Endodermal cell (in vitro differentiated cells): ENCODE measurements around the gene ACAD11. TPM values are rescaled to one million over a fixed set of nuclear protein-coding genes. Genes with fewer than 3 reads are reported as not detected.
"Not testable (repeated sequence)": the region's sequence is repeated elsewhere in the genome, so short reads cannot be mapped to it uniquely, and the experiment has no call there.

Experiments used
- DNase-seq: peaks from one replicate; pipeline ENCODE4 v3.0.0-alpha.2; 2017
- H3K27ac ChIP-seq: 2 replicates; pipeline ENCODE4 v1.5.1; 2013; ENCODE audit warnings: mild to moderate bottlenecking, low read depth, low read length, moderate library complexity
- H3K27me3 ChIP-seq: 2 replicates; pipeline ENCODE4 v1.6.1; 2013; ENCODE audit warnings: mild to moderate bottlenecking, low read length, moderate library complexity; ENCODE audit not compliant: insufficient read depth, control insufficient read depth, poor library complexity, severe bottlenecking
- H3K36me3 ChIP-seq: 2 replicates; pipeline ENCODE4 v1.7.0; 2013; ENCODE audit warnings: mild to moderate bottlenecking, low read length, moderate library complexity; ENCODE audit not compliant: control insufficient read depth, insufficient read depth
- H3K4me1 ChIP-seq: one replicate; pipeline ENCODE4 v1.7.0; 2013; ENCODE audit warnings: low read length; ENCODE audit not compliant: control insufficient read depth, insufficient read depth
- H3K4me3 ChIP-seq: 2 replicates; pipeline ENCODE4 v1.5.1; 2013; ENCODE audit warnings: mild to moderate bottlenecking, low read length, moderate library complexity
- H3K9ac ChIP-seq: 2 replicates; pipeline ENCODE4 v1.6.1; 2013; ENCODE audit warnings: mild to moderate bottlenecking, low read length, moderate library complexity; ENCODE audit not compliant: poor library complexity, severe bottlenecking; ENCODE audit errors: extremely low read depth
- H3K9me3 ChIP-seq: 2 replicates; pipeline ENCODE4 v1.6.1; 2013; ENCODE audit warnings: mild to moderate bottlenecking, low read length, moderate library complexity; ENCODE audit not compliant: control insufficient read depth
- H3K27ac Mint-ChIP-seq: 2 replicates; pipeline ENCODE4 v1.8.0; 2020; ENCODE audit warnings: mixed read lengths
- H3K27me3 Mint-ChIP-seq: 2 replicates; pipeline ENCODE4 v1.8.0; 2021; ENCODE audit warnings: mild to moderate bottlenecking, mixed read lengths; ENCODE audit not compliant: insufficient read depth
- H3K36me3 Mint-ChIP-seq: 2 replicates; pipeline ENCODE4 v1.8.0; 2020; ENCODE audit warnings: low read depth, mixed read lengths
- H3K4me1 Mint-ChIP-seq: 2 replicates; pipeline ENCODE4 v1.8.0; 2020; ENCODE audit warnings: mixed read lengths
- H3K4me3 Mint-ChIP-seq: 2 replicates; pipeline ENCODE4 v1.8.0; 2020; ENCODE audit warnings: mild to moderate bottlenecking, moderate library complexity, mixed read lengths
- H3K9me3 Mint-ChIP-seq: 2 replicates; pipeline ENCODE4 v1.8.0; 2020; ENCODE audit warnings: mild to moderate bottlenecking, mixed read lengths
- WGBS, 2 experiments: methylation state at CpG; one replicate each; pipeline versions ENCODE4 v1.1.5 to v1.1.7; 2013; ENCODE audit warnings: missing lambda C conversion rate in 2 of 2, mixed read lengths in 1 of 2; ENCODE audit not compliant: insufficient coverage in 1 of 2, insufficient read length in 1 of 2; 5-methylcytosine and 5-hydroxymethylcytosine counted together
- total RNA-seq, 2 donors: library from RNA; stranded (reverse); fragmentation: NEBNext Ultra II Directional in 1 of 2; extraction: Animal tissue kit (Norgen Biotek cat#: 25700) in 1 of 2; gene quantifications; 2 replicates in 1 of 2; 3 replicates in 1 of 2; pipeline ENCODE4 v1.2.1, GENCODE V29; 2021
- TF ChIP-seq, protein P1 (sequence below): fragments of 200-600 bp; sonication (generic); conservative IDR thresholded peaks from 2 replicates; pipeline ENCODE4 v1.5.0; 2021; ENCODE audit warnings: antibody characterized with exemption, mild to moderate bottlenecking

The ACAD11 gene
- total RNA-seq, 2 donors from 2014 or later = 21.4 to 22.8 TPM

DNA sequence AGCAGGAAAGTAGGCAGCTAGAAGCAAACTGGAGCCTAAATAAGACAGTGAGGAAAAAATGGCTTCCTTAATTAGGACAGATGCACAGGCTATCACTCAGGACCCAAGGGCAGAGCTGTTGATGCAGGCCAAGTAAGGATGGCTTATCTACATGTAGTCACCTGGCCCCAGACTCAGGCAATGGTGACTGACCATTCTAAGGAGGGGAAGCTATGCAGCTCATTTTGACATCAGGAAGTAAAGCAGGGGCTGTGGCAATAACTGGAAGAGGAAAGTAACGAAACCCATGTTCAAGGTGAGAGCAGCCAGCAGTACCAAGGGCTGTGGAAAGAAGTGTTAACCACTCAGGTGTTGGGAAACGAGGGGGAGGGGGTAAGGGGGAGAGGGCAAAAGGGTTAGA is 16.2 kb downstream of the ACAD11 start:
- Histone ChIP-seq H3K27me3 (no peaks in the 10 kb centered on the region), H3K27ac (no peak overlapping the region), H3K9me3 (peaks cover 19% of the 10 kb centered on the region), H3K4me1 (peaks cover 17% of the 10 kb centered on the region), H3K36me3 (peaks cover 6% of the 10 kb centered on the region), H3K4me3 (no peak overlapping the region), H3K9ac (no peak overlapping the region)
- TF ChIP-seq, protein P1, sequence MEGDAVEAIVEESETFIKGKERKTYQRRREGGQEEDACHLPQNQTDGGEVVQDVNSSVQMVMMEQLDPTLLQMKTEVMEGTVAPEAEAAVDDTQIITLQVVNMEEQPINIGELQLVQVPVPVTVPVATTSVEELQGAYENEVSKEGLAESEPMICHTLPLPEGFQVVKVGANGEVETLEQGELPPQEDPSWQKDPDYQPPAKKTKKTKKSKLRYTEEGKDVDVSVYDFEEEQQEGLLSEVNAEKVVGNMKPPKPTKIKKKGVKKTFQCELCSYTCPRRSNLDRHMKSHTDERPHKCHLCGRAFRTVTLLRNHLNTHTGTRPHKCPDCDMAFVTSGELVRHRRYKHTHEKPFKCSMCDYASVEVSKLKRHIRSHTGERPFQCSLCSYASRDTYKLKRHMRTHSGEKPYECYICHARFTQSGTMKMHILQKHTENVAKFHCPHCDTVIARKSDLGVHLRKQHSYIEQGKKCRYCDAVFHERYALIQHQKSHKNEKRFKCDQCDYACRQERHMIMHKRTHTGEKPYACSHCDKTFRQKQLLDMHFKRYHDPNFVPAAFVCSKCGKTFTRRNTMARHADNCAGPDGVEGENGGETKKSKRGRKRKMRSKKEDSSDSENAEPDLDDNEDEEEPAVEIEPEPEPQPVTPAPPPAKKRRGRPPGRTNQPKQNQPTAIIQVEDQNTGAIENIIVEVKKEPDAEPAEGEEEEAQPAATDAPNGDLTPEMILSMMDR = no peak
- WGBS, 2 experiments = 65 to 90% methylated on average over 2 of the region's 2 CpGs
- peaks cover 6% of the 10 kb centered on the region for H3K9me3 Mint-ChIP-seq
- H3K27ac Mint-ChIP-seq = no peak overlapping the region
- no peak for DNase-seq
- H3K4me3 Mint-ChIP-seq = no peak overlapping the region
- no peaks in the 10 kb centered on the region for H3K27me3 Mint-ChIP-seq
- H3K4me1 Mint-ChIP-seq = peaks cover 27% of the 10 kb centered on the region
- peaks cover 17% of the 10 kb centered on the region for H3K36me3 Mint-ChIP-seq

DNA sequence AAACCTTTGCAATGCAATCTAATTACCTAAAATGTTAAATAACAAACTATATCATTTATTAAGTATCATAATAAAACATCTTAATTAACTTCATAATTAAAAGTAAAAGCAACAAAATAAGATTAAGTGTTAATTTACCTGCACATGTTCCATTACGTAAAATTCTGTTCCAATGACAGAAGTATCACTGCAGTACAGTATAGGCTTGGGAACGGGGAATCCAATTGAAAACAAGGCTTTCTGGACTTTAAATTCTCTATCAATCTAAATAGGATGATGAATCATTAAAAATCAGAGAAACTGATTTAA is 17.1 kb downstream of the ACAD11 start:
- no peak overlapping the region for H3K4me3 ChIP-seq
- DNase-seq = no peak
- H3K27ac Mint-ChIP-seq = no peak overlapping the region
- no peaks in the 10 kb centered on the region for H3K27me3 Mint-ChIP-seq
- 58 to 100% methylated on average over 1 to 2 of the region's 2 CpGs for WGBS, 2 experiments
- TF ChIP-seq, protein P1 = peak; percentile 11
- H3K9me3 ChIP-seq = peaks cover 13% of the 10 kb centered on the region
- no peaks in the 10 kb centered on the region for H3K27me3 ChIP-seq
- no peak overlapping the region for H3K27ac ChIP-seq
- H3K36me3 Mint-ChIP-seq = peaks cover 17% of the 10 kb centered on the region
- H3K4me3 Mint-ChIP-seq = no peak overlapping the region
- H3K4me1 ChIP-seq = peaks cover 17% of the 10 kb centered on the region
- no peak overlapping the region for H3K9ac ChIP-seq
- H3K4me1 Mint-ChIP-seq = peaks cover 25% of the 10 kb centered on the region
- peaks cover 6% of the 10 kb centered on the region for H3K36me3 ChIP-seq
- H3K9me3 Mint-ChIP-seq = peaks cover 6% of the 10 kb centered on the region

DNA sequence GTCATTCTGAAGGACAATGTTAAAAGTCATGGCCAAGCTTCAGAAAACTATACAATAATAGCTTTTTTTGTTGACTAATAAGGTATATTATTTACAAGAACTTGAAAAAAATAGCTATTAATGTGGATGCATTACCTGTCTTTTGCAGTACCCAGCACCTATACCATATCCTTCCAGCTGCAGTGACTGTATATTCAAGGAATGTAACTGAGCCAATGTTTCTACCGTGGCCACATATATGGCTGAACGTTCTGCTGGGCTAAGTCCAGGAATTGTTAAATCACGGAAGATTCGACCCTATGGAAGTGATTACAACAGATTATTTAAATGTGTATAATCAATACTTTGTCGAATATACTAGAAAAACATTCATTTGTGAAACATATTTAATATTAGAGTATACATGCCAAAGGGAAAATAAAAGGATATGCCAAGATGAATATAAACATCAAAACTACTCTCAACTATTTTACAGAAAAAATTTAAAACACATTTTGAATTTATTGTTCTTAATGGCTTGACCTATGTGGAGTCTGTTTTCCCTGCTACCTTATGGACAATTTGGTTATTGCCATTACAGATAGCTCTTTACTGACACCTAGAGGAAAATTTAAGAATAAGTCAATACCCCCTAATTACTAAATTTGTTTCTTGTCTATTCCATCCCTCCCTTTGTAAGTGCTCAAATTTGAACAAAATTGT is 17.6 kb downstream of the ACAD11 start:
- 77 to 100% methylated on average over 1 to 4 of the region's 5 CpGs for WGBS, 2 experiments
- Mint-ChIP-seq H3K27ac (no peak overlapping the region), H3K4me3 (no peak overlapping the region), H3K9me3 (peaks cover 6% of the 10 kb centered on the region), H3K36me3 (peaks cover 14% of the 10 kb centered on the region), H3K27me3 (no peaks in the 10 kb centered on the region), H3K4me1 (peaks cover 25% of the 10 kb centered on the region)
- Histone ChIP-seq H3K36me3 (peaks cover 6% of the 10 kb centered on the region), H3K27ac (no peak overlapping the region), H3K4me1 (peaks cover 17% of the 10 kb centered on the region), H3K9ac (no peak overlapping the region), H3K27me3 (no peaks in the 10 kb centered on the region), H3K9me3 (peaks cover 8% of the 10 kb centered on the region), H3K4me3 (no peak overlapping the region)
- DNase-seq = no peak
- TF ChIP-seq, protein P1 = peak; percentile 88

DNA sequence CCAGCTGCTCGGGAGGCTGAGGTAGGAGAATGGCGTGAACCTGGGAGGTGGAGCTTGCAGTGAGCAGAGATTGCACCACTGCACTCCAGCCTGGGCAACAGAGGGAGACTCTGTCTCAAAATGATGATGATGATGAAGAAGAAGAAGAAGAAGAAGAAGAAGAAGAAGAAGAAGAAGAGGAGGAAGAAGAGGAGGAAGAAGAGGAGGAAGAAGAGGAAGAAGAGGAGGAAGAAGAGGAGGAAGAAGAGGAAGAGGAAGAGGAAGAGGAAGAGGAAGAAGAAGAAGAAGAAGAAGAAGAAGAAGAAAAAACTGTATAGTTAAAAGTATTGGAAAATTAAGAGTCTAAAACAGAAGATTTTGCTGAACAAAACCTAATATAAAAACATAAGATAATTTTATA is 18.2 kb downstream of the ACAD11 start:
- Mint-ChIP-seq H3K36me3 (peaks cover 10% of the 10 kb centered on the region), H3K4me1 (peaks cover 21% of the 10 kb centered on the region)
- not testable (repeated sequence) for H3K4me3 ChIP-seq, H3K9me3 Mint-ChIP-seq, H3K27me3 Mint-ChIP-seq, H3K4me3 Mint-ChIP-seq, H3K36me3 ChIP-seq, DNase-seq, H3K27ac Mint-ChIP-seq, H3K27ac ChIP-seq, H3K9ac ChIP-seq, H3K27me3 ChIP-seq, H3K9me3 ChIP-seq
- 95 to 100% methylated on average over 2 of the region's 2 CpGs for WGBS, 2 experiments
- peaks cover 16% of the 10 kb centered on the region for H3K4me1 ChIP-seq
